GM19452 (cell line): Measurements from ENCODE around the gene ANAPC2.
"Not testable (repeated sequence)": the region's sequence is repeated elsewhere in the genome, so short reads cannot be mapped to it uniquely, and the experiment has no call there.

Experiments
- ATAC-seq: cut with Tn5 transposase; IDR thresholded peaks from one replicate; pipeline ENCODE4 v1.9.1; 2021; ENCODE audit not compliant: unreplicated experiment

Gene ANAPC2

GRCh38 chr9:137148242-137148641, 40.1 kb downstream of the ANAPC2 start:
- no peak for ATAC-seq

DNA sequence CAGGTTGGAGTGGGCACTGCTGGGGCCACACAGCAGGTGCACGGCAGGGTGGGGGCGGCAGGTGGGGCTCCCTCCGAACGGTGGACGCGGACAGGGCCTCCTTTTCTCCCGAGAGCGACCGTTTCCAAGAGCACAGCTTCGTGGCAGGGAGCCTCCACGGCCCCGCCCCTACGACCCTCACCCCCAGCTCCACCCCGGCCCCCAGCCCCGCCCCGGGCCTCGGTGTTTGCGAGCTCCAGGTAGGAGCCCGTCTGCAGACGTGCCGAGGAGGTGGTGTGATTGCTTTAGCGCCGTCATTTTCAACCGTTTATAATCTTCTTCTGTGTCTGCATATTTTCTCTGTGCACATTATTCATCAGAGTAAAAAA, 40.6 kb downstream of the ANAPC2 start:
- ATAC-seq: no peak

DNA sequence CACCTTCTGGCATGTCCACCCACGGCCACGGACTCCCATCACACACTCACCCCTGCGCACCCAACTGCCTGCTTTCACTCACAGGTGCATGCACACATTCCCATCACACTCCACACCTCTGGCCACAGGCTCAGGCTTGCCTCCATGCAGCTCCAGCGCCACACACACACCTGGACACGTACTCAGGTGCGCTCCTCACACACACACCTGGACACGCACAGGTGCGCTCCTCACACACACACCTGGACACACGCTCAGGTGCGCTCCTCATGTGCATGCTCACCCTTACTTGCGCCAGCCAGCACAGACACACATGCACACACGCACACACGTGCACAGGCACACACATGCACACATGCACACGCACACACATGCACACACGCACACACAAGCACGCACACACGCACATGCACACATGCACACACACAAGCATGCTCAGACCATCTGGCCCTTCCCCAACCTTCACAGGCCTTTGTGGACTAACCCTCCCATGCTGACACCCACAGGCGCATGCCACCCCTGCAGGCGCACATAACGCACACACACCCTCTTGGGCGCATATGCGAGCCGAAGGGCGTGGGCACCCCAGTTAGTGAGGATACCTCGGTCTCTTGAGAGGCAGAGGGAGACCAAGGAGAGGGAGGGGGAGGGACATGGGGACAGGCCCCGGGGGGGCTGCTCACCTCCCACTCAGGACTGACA, 41.1 kb downstream of the ANAPC2 start:
- no peak for ATAC-seq

- no peak for ATAC-seq
Observed at GRCh38 chr9:137146527-137146918, 41.8 kb downstream of the ANAPC2 start.

DNA sequence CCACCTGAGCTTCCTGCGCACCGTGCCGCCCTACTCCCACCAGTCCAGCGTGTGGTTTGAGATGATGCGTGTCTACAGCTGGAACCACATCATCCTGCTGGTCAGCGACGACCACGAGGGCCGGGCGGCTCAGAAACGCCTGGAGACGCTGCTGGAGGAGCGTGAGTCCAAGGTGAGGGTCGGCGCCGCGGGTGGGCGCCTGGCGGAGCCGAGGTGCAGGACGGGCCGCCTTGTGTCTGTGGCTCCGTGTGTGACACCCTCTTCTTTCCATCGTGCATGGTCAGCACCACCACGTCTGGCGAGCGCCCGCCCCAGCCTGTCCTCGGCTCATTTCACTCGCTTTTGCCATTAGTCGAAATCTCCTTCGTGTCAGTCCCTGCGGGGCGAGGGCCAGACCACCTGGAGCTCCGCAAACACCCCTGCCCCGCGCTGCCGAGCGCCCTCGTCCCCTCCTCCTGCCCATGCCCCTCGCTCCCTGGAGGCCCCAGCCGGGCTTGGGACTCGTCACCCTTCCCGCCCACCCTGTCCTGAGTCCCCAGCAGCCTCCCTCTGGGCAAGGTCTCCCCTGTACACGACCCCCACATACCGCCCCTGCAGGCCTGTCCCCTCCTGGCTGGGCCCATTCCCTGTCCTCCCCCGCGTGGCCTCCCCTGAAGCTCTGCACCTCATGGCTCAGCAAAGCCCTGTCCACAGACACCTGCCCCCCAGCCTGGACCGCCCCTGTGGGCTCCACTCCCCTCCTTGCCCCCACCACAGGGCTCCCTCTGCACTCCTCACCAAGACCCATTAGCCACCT, 42.4 kb downstream of the ANAPC2 start:
- ATAC-seq: no peak

GRCh38 chr9:137143459-137143858, 44.9 kb downstream of the ANAPC2 start:
- no peak for ATAC-seq

DNA sequence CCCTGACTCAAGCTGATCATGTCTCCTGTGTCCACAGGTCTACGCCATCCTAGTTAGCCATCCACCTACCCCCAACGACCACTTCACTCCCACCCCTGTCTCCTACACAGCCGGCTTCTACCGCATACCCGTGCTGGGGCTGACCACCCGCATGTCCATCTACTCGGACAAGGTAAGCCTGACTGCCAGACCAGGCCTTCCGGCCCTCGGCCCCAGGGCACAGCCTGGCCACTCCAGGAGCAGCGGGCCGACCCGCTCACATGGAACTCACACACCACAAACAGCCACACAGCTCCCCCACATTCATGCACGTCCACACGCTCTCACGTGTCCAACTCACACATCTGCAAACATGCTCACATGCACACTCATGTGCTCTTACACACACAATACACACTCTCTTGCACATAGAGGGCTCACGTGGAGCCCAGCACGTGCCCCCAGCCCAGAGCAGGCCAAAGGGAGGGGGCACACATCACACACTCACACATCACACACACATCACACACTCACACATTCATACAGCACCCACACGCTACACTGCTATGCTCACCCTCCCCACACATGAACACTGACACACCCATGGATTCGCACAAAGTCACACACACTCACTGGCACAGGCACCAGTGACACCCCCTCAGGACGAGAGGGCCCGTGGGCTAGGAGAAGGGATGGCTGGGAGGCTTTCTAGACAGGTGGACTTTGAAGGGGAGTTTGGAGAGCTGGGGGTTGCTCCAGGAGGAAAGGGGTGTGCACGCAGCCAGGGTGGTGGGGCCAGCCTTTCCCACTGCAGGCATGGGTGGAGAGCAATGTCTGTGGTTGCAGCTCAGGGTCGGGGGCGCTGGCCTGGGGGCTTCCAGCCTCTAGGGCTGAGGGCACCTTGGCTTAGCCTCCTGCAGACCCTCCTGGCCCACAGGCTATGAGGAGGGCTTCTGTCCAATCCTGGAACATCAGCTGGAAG, 46.1 kb downstream of the ANAPC2 start:
- ATAC-seq: no peak

DNA sequence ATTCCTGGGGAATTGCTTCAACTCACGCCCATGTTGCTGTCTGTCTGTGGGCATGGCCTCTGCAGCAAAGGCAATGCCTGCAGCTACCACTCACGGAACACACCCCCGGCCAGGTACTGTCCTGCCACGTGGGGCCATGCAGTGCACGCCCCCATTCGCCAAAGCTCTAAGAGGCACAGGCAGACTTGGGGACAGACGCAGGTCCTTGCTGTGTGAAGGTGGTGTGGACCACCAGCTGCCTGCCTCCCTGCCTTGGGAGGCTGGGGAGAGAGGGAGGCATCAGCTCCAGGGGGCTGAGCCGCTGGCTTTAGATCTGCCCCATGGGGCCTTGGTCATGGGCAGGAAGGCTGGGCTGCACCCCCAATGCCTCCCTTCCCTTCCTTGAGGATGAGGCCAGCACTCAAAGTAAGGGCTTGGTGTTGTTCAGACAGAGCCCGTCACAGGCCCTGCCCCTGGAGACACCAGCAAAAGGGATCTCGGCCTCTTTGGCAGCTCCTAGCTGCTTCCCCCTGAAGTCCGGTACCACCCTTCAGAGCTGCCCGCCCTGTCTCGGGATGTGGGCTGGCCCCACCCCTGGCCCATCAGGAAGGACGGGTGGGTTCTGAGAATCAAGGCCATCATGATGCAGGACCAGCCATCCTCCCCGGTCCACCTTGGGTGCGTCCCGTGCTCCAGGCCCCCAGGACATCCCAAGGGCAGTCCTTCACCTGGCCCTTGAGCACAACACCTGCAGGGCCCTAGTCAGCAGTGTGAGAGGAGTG, 47.1 kb downstream of the ANAPC2 start:
- ATAC-seq: no peak

DNA sequence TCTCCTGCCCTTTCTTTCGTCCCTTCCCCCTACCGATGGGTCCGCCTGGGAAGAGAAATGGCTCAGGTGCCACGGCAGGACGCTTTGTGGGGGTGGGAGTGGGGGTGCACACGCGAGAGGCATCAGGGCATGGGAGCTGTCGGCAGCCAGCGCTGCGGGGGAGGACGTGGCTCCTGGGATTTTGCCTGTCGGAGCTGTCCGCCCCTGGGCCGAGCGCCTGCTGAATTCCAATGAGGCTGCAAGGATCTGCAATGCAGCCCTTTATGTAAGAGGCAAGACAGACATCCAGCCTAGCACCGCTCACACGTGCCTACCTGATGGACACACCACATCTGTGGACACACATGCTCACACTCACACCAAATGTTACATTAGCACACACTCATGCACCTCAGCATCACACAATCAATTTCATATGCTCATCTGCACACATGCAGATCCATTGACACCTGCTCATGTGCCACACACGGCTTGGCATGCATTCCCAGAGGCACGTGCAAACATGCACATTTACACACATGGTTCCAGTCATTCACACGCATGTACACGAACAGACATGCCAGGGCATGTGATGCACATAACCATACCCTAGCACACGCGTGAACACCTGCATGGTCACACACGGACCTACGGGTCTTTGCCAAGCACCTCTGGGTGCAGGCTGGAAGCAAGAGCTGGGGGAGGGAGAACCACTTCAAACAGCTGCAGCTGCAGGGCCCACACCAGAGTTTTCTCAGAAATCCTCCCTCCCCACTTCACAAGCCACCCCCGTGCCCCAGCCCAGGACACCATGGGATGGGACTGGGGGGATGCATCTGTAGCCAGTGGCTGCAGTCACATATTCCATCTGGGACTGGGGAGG, 48.0 kb downstream of the ANAPC2 start:
- ATAC-seq: no peak

DNA sequence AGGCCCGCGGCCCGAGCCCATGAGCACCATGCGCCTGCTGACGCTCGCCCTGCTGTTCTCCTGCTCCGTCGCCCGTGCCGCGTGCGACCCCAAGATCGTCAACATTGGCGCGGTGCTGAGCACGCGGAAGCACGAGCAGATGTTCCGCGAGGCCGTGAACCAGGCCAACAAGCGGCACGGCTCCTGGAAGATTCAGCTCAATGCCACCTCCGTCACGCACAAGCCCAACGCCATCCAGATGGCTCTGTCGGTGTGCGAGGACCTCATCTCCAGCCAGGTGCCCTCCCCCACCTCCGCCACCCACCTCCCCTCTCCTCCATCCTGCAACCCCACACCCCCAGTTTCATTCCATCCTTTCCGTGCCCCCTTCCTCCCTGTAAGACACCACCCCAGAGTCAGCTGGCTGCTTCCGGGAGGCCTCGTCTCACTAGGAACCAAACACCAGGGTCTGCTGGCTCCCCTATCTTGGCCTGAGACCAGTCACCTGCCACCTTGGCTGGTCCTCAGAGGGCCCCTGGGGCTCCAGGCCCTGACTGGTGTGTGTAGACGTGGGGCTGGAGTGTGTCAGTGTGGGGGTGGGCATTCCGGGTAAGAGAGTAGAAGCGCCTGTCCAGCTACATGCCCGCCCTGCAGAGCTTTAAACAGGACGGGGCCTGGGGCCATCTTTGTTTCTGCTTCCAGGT, 48.8 kb downstream of the ANAPC2 start:
- ATAC-seq: no peak

DNA sequence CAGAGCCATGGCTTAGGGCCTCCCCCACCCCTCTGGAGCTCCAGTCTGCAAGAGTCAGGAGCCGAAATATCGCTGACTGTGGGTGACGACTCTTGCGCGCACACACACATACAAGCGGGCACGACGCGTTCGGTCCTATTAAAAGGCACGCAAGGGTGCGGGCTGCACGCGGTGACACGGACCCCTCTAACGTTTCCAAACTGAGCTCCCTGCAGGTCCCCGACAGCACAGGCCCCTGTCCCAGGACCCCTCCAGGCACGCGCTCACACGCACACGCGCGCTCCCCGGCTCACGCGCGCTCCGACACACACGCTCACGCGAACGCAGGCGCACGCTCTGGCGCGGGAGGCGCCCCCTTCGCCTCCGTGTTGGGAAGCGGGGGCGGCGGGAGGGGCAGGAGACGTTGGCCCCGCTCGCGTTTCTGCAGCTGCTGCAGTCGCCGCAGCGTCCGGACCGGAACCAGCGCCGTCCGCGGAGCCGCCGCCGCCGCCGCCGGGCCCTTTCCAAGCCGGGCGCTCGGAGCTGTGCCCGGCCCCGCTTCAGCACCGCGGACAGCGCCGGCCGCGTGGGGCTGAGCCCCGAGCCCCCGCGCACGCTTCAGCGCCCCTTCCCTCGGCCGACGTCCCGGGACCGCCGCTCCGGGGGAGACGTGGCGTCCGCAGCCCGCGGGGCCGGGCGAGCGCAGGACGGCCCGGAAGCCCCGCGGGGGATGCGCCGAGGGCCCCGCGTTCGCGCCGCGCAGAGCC, 49.5 kb downstream of the ANAPC2 start, which contains the start of gene GRIN1:
GRIN1 (plus strand) TSS at position 433 of the 746 bp plus-strand sequence. CDS start 333 bp downstream, outside the sequence.
- ATAC-seq: no peak

DNA sequence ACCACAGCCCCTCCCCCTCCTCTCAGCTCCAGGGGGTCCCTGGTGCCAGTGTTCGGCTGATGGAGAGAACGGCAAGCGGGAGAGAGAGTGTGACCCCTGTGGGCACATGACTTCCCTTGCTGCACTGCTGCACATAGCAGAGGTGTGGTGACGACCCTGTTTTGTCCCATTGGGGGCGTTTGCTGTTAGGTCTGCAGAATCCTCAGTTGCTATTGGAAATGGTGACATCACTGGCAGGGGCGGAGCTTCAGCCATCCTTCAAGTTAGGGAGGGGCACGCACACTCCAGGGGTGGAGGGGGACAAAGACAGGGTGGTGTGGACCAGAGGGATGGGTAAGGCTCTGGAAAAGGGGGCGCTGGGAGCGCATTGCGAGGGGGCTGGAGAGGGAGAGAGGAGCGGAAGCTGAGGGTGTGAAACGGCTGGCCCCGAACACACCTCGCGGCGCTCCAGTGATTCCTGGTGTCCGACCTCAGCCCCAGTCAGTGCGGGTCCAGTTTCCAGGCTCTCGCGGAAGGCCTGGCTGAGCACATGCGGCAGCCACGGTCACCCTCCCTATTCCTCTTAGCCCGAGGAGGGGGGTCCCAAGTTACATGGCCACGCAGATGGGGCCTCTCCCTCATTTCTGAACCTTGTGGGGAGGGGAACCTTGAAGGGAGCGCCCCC, 50.2 kb downstream of the ANAPC2 start:
- ATAC-seq: no peak

DNA sequence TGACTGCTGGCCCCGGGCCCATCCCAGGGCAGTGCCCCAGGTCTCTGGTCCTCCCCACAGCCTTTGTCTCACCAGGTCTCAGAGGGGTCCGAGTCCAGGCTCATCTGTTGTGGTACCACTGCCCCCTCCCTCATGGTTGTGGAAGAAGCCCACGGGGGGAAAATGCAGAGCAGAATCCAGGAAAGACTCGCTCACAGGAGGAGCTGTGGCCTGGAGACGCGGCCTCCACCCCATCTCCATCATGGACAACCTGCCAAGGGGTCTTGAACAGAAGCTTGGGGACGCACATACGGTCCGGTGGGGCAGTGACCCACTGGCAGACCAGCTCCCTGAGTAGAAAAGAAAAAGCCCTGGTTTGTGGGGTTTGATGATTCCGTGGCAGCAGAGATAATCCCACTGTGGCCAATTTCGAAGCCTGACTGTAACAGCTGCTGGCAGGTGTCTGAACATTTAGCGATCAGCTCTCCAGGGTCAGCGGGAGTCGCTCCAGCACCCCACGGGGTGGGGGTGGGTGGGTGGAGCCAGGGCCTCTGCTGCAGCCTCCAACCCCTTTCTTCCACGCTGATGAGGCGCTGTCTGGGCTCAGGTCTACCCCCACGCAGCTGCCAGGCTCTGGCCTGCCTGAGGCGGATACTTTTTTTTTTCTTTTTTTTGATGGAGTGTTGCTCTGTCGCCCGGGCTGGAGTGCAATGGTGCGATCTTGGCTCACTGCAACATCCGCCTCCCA, 51.3 kb downstream of the ANAPC2 start:
- ATAC-seq: no peak

DNA sequence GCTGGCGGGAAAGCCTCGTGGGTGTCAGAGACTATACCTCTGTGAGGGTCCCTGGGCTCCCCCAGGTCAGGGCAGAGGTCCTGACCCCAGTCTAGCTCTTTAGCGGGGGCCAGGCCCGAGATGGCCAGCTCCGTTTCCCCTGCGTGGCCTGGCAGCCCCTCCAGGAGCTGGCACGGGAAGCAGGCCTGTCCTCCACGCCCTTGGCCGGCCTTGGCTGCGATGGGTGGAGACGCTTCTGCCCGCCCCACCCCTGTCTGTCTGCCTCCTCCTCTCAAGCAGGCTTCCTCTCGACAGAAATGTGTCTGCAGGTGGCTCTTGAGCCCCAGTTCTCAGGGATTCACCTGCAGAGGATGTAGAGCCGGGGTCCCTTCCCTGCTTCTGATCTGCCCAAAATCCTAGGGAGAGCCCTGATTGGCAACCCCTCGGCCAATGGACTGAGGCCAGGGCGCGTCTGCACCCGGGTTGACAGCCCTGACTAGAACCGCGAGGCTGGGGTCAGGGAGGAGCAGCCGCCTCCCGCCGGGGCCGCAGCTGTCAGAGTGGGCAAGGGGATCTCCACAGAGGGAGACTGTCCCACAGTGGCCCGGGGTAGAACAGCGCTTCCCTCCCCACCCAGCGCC, 52.0 kb downstream of the ANAPC2 start:
- no peak for ATAC-seq

GRCh38 chr9:137135154-137135553, 53.2 kb downstream of the ANAPC2 start:
- not testable (repeated sequence) for ATAC-seq

DNA sequence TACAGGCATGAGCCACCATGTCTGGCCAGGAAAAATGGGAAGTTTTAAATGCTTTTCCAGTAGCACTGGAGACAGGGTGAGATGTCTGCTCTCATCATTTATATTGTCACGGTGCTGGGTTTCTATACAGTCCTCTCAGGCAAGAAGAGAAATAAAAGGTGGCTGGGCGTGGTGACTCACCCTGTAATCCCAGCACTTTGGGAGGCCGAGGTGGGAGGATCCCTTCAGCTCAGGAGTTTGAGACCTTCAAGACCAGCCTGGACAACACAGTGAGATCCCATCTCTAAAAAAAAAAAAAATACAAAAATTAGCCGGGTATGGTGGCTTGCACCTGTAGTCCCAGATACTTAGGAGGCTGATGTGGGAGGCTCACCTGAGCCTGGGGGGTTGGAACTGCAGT, 54.2 kb downstream of the ANAPC2 start:
- no peak for ATAC-seq
